IgD-negative memory B cell (primary cell): Measurements from ENCODE around the gene CHN2. TPM values are rescaled to one million over a fixed set of nuclear protein-coding genes. Genes with fewer than 3 reads are reported as not detected.

Experiments
- H3K27ac Mint-ChIP-seq, 3 donors: one replicate each; pipeline ENCODE4 v1.8.0; 2020 to 2022; ENCODE audit warnings: mild to moderate bottlenecking in 3 of 3, mixed read lengths in 3 of 3, moderate library complexity in 1 of 3
- H3K27me3 Mint-ChIP-seq: one replicate; pipeline ENCODE4 v1.8.0; 2021; ENCODE audit warnings: mixed read lengths
- H3K36me3 Mint-ChIP-seq: one replicate; pipeline ENCODE4 v1.8.0; 2020; ENCODE audit warnings: mild to moderate bottlenecking, mixed read lengths
- H3K4me1 Mint-ChIP-seq, 3 donors: one replicate each; pipeline ENCODE4 v1.8.0; 2020 to 2022; ENCODE audit warnings: mixed read lengths in 3 of 3, mild to moderate bottlenecking in 1 of 3
- H3K4me3 Mint-ChIP-seq, 4 donors: one replicate each; pipeline ENCODE4 v1.8.0; 2020 to 2022; ENCODE audit warnings: mild to moderate bottlenecking in 4 of 4, mixed read lengths in 4 of 4, moderate library complexity in 3 of 4
- H3K9me3 Mint-ChIP-seq, 3 donors: one replicate each; pipeline ENCODE4 v1.8.0; 2020 to 2021; ENCODE audit warnings: mixed read lengths in 3 of 3, mild to moderate bottlenecking in 1 of 3
- polyA plus RNA-seq: library from polyadenylated mRNA; unstranded; fragments of 300-500 nt; fragmentation: Illumina TruSeq; gene quantifications from one replicate; pipeline ENCODE4 v1.2.3, GENCODE V29; 2021

The CHN2 gene
- polyA plus RNA-seq: 3.0 TPM

- Mint-ChIP-seq H3K36me3 (no peaks in the 10 kb centered on the region), H3K27ac (peak within 1 kb of the TSS in 1 of 3 donors; percentile 3), H3K27me3 (peaks cover 40% of the 10 kb centered on the region)
Measured at GRCh38 chr7:29194594-29195427, at the start of gene CHN2. TSS of gene CHN2 (plus strand) at chr7:29194775.

GRCh38 chr7:29145553-29146056 lies 49.0 kb upstream of the CHN2 start:
- H3K4me3 Mint-ChIP-seq: no peak overlapping the region

More at GRCh38 chr7:29194594-29195427, at the start of gene CHN2:
- Mint-ChIP-seq H3K4me3 (peak within 1 kb of the TSS; percentile 70 to 89 (median 80)), H3K9me3 (no peaks in the 10 kb centered on the region), H3K4me1 (peaks cover 5 to 27% (median 12%) of the 10 kb centered on the region in 3 donors)

GRCh38 chr7:29146057-29146706 lies 48.4 kb upstream of the CHN2 start, which contains the start of gene CPVL:
TSS of gene CPVL (minus strand) at chr7:29146537. CDS start at chr7:29121061, 25,476 bp downstream.
- H3K4me3 Mint-ChIP-seq: peak within 1 kb of the TSS in 2 of 4 donors; percentile 0 to 17
- H3K27me3 Mint-ChIP-seq: peaks cover 29% of the 10 kb centered on the region
- H3K36me3 Mint-ChIP-seq: no peaks in the 10 kb centered on the region

More at GRCh38 chr7:29145553-29146056, 49.0 kb upstream of the CHN2 start:
- Mint-ChIP-seq H3K27me3 (peaks cover 28% of the 10 kb centered on the region), H3K9me3 (peaks cover 0 to 1% (median 0%) of the 10 kb centered on the region in 3 donors), H3K36me3 (no peaks in the 10 kb centered on the region), H3K4me1 (peaks cover 0 to 3% (median 0%) of the 10 kb centered on the region in 3 donors), H3K27ac (no peak overlapping the region)

GRCh38 chr7:29146888-29147609 lies 47.5 kb upstream of the CHN2 start:
- Mint-ChIP-seq H3K27me3 (peaks cover 30% of the 10 kb centered on the region), H3K4me3 (peak overlapping the region in 2 of 4 donors; percentile 0 to 17), H3K4me1 (peaks cover 0 to 3% (median 0%) of the 10 kb centered on the region in 3 donors), H3K9me3 (peaks cover 0 to 1% (median 0%) of the 10 kb centered on the region in 3 donors), H3K27ac (no peak overlapping the region), H3K36me3 (no peaks in the 10 kb centered on the region)

More at GRCh38 chr7:29146057-29146706, 48.4 kb upstream of the CHN2 start, which contains the start of gene CPVL:
- Mint-ChIP-seq H3K27ac (no peak within 1 kb of the TSS), H3K4me1 (peaks cover 0 to 3% (median 0%) of the 10 kb centered on the region in 3 donors), H3K9me3 (peaks cover 0 to 1% (median 0%) of the 10 kb centered on the region in 3 donors)

GRCh38 chr7:29147821-29148220 lies 46.8 kb upstream of the CHN2 start:
- Mint-ChIP-seq H3K36me3 (no peaks in the 10 kb centered on the region), H3K27me3 (peaks cover 30% of the 10 kb centered on the region), H3K9me3 (peaks cover 0 to 1% (median 0%) of the 10 kb centered on the region in 3 donors), H3K4me1 (peaks cover 0 to 3% (median 0%) of the 10 kb centered on the region in 3 donors), H3K4me3 (no peak overlapping the region), H3K27ac (no peak overlapping the region)

GRCh38 chr7:29149036-29149435 lies 45.5 kb upstream of the CHN2 start:
- Mint-ChIP-seq H3K27me3 (peaks cover 30% of the 10 kb centered on the region), H3K36me3 (no peaks in the 10 kb centered on the region), H3K27ac (no peak overlapping the region), H3K4me3 (no peak overlapping the region), H3K9me3 (peaks cover 0 to 1% (median 0%) of the 10 kb centered on the region in 3 donors), H3K4me1 (peaks cover 0 to 3% (median 0%) of the 10 kb centered on the region in 3 donors)

- Mint-ChIP-seq H3K36me3 (no peaks in the 10 kb centered on the region), H3K27me3 (peaks cover 25% of the 10 kb centered on the region), H3K4me1 (peaks cover 0 to 3% (median 0%) of the 10 kb centered on the region in 3 donors), H3K4me3 (no peak overlapping the region), H3K9me3 (peaks cover 0 to 1% (median 0%) of the 10 kb centered on the region in 3 donors), H3K27ac (peak overlapping the region in 1 of 3 donors; percentile 14)
Measured at GRCh38 chr7:29150856-29151255, 43.7 kb upstream of the CHN2 start.

GRCh38 chr7:29154076-29154475 lies 40.5 kb upstream of the CHN2 start:
- H3K27ac Mint-ChIP-seq: no peak overlapping the region
- peaks cover 8% of the 10 kb centered on the region for H3K27me3 Mint-ChIP-seq
- H3K36me3 Mint-ChIP-seq: no peaks in the 10 kb centered on the region
- no peak overlapping the region for H3K4me3 Mint-ChIP-seq
- no peaks in the 10 kb centered on the region for H3K9me3 Mint-ChIP-seq
- no peaks in the 10 kb centered on the region for H3K4me1 Mint-ChIP-seq

GRCh38 chr7:29156907-29157452 lies 37.6 kb upstream of the CHN2 start:
- H3K9me3 Mint-ChIP-seq: peaks cover 1 to 7% (median 2%) of the 10 kb centered on the region in 3 donors
- H3K27me3 Mint-ChIP-seq: peaks cover 12% of the 10 kb centered on the region
- H3K27ac Mint-ChIP-seq: no peak overlapping the region
- H3K4me1 Mint-ChIP-seq: no peaks in the 10 kb centered on the region
- no peak overlapping the region for H3K4me3 Mint-ChIP-seq
- H3K36me3 Mint-ChIP-seq: no peaks in the 10 kb centered on the region

GRCh38 chr7:29158795-29159423 lies 35.7 kb upstream of the CHN2 start:
- no peak overlapping the region for H3K27ac Mint-ChIP-seq
- no peaks in the 10 kb centered on the region for H3K36me3 Mint-ChIP-seq
- no peak overlapping the region for H3K4me3 Mint-ChIP-seq
- no peaks in the 10 kb centered on the region for H3K4me1 Mint-ChIP-seq
- peaks cover 14% of the 10 kb centered on the region for H3K27me3 Mint-ChIP-seq
- peaks cover 1 to 7% (median 2%) of the 10 kb centered on the region in 3 donors for H3K9me3 Mint-ChIP-seq

GRCh38 chr7:29160080-29160479 lies 34.5 kb upstream of the CHN2 start:
- no peak overlapping the region for H3K27ac Mint-ChIP-seq
- peaks cover 1 to 11% (median 2%) of the 10 kb centered on the region in 3 donors for H3K9me3 Mint-ChIP-seq
- H3K4me1 Mint-ChIP-seq: no peaks in the 10 kb centered on the region
- no peak overlapping the region for H3K4me3 Mint-ChIP-seq
- H3K36me3 Mint-ChIP-seq: no peaks in the 10 kb centered on the region
- H3K27me3 Mint-ChIP-seq: peaks cover 14% of the 10 kb centered on the region

- H3K4me3 Mint-ChIP-seq: no peak overlapping the region
- H3K4me1 Mint-ChIP-seq: no peaks in the 10 kb centered on the region
- H3K27ac Mint-ChIP-seq: no peak overlapping the region
- H3K36me3 Mint-ChIP-seq: peaks cover 2% of the 10 kb centered on the region
- peaks cover 14% of the 10 kb centered on the region for H3K27me3 Mint-ChIP-seq
- H3K9me3 Mint-ChIP-seq: peaks cover 1 to 18% (median 5%) of the 10 kb centered on the region in 3 donors
Measured at GRCh38 chr7:29161231-29161630, 33.3 kb upstream of the CHN2 start.

- H3K36me3 Mint-ChIP-seq: peaks cover 3% of the 10 kb centered on the region
- peaks cover 14% of the 10 kb centered on the region for H3K27me3 Mint-ChIP-seq
- no peak overlapping the region for H3K4me3 Mint-ChIP-seq
- no peak overlapping the region for H3K27ac Mint-ChIP-seq
- peaks cover 1 to 22% (median 7%) of the 10 kb centered on the region in 3 donors for H3K9me3 Mint-ChIP-seq
- no peaks in the 10 kb centered on the region for H3K4me1 Mint-ChIP-seq
Measured at GRCh38 chr7:29162577-29162976, 32.0 kb upstream of the CHN2 start.

GRCh38 chr7:29163854-29164253 lies 30.7 kb upstream of the CHN2 start:
- no peak overlapping the region for H3K4me3 Mint-ChIP-seq
- H3K27ac Mint-ChIP-seq: no peak overlapping the region
- peaks cover 3% of the 10 kb centered on the region for H3K36me3 Mint-ChIP-seq
- H3K9me3 Mint-ChIP-seq: peaks cover 3 to 22% (median 9%) of the 10 kb centered on the region in 3 donors
- H3K4me1 Mint-ChIP-seq: no peaks in the 10 kb centered on the region
- peaks cover 8% of the 10 kb centered on the region for H3K27me3 Mint-ChIP-seq
